Neuronal stem cell (in vitro differentiated cells): Measurements from ENCODE around the gene SLIT3.

Experiments
- DNase-seq: peaks from one replicate; pipeline ENCODE4 v3.0.0-alpha.2; 2013; ENCODE audit warnings: low spot score
- H2AFZ ChIP-seq: one replicate; pipeline ENCODE4 v1.6.1; 2013; ENCODE audit warnings: mild to moderate bottlenecking, low read length, inconsistent platforms
- H2AK5ac ChIP-seq: 2 replicates; pipeline ENCODE4 v1.6.1; 2013; ENCODE audit warnings: low read depth, mild to moderate bottlenecking, inconsistent platforms, low read length, moderate library complexity, mixed read lengths
- H2BK120ac ChIP-seq: 2 replicates; pipeline ENCODE4 v1.6.1; 2013; ENCODE audit warnings: low read depth, mild to moderate bottlenecking, inconsistent platforms, low read length, moderate library complexity, mixed read lengths
- H2BK12ac ChIP-seq: one replicate; pipeline ENCODE4 v1.6.1; 2013; ENCODE audit warnings: low read length, inconsistent platforms
- H2BK15ac ChIP-seq: 2 replicates; pipeline ENCODE4 v1.6.1; 2013; ENCODE audit warnings: mild to moderate bottlenecking, low read length, inconsistent platforms, mixed read lengths
- H2BK5ac ChIP-seq: one replicate; pipeline ENCODE4 v1.6.1; 2013; ENCODE audit warnings: inconsistent platforms, mild to moderate bottlenecking, low read length, moderate library complexity
- H3K14ac ChIP-seq: one replicate; pipeline ENCODE4 v1.6.1; 2013; ENCODE audit warnings: low read length, inconsistent platforms
- H3K18ac ChIP-seq: 2 replicates; pipeline ENCODE4 v1.6.1; 2013; ENCODE audit warnings: low read length, inconsistent platforms
- H3K23ac ChIP-seq: 2 replicates; pipeline ENCODE4 v1.6.1; 2013; ENCODE audit warnings: low read depth, mild to moderate bottlenecking, mixed read lengths, low read length, inconsistent platforms; ENCODE audit not compliant: poor library complexity
- H3K27ac ChIP-seq: replicated peaks from 3 replicates; pipeline ENCODE4 v1.5.1; 2013; ENCODE audit warnings: low read length, inconsistent platforms
- H3K27me3 ChIP-seq, 3 experiments: 2 replicates each; pipeline ENCODE4 v1.6.1; 2013; ENCODE audit warnings: low read length in 3 of 3, mild to moderate bottlenecking in 2 of 3, inconsistent platforms in 1 of 3, low read depth in 1 of 3, mixed read lengths in 1 of 3, moderate library complexity in 1 of 3; ENCODE audit not compliant: control insufficient read depth in 3 of 3, insufficient read depth in 3 of 3
- H3K36me3 ChIP-seq, 2 donors: replicated peaks in 1 of 2; 2 replicates each; pipeline ENCODE4 v1.6.1; 2013; ENCODE audit warnings: low read length in 2 of 2; ENCODE audit not compliant: control insufficient read depth in 2 of 2, insufficient read depth in 2 of 2
- H3K4ac ChIP-seq: 2 replicates; pipeline ENCODE4 v1.6.1; 2013; ENCODE audit warnings: inconsistent platforms, mild to moderate bottlenecking, low read length, moderate library complexity
- H3K4me1 ChIP-seq, 2 donors: 1 replicate in 1 of 2; 2 replicates in 1 of 2; pipeline ENCODE4 v1.6.1; 2013; ENCODE audit warnings: low read length in 2 of 2, low read depth in 1 of 2; ENCODE audit not compliant: control insufficient read depth in 2 of 2, insufficient read depth in 1 of 2
- H3K4me2 ChIP-seq: one replicate; pipeline ENCODE4 v1.6.1; 2013; ENCODE audit warnings: mild to moderate bottlenecking, low read length, inconsistent platforms; ENCODE audit not compliant: insufficient read depth, poor library complexity, severe bottlenecking
- H3K4me3 ChIP-seq, 2 donors: 2 replicates each; pipeline ENCODE4 v1.5.1; 2013; ENCODE audit warnings: low read length in 2 of 2, mild to moderate bottlenecking in 2 of 2, inconsistent platforms in 1 of 2, moderate library complexity in 1 of 2
- H3K79me1 ChIP-seq: one replicate; pipeline ENCODE4 v1.6.1; 2013; ENCODE audit warnings: low read depth, mild to moderate bottlenecking, inconsistent platforms, low read length, moderate library complexity
- H3K9ac ChIP-seq: one replicate; pipeline ENCODE4 v1.6.1; 2013; ENCODE audit warnings: mild to moderate bottlenecking, low read depth, low read length, inconsistent platforms; ENCODE audit not compliant: poor library complexity
- H3K9me3 ChIP-seq, 2 donors: replicated peaks in 1 of 2; 2 replicates each; pipeline versions ENCODE3 to v1.6.1; 2013; ENCODE audit warnings: low read length in 2 of 2, mild to moderate bottlenecking in 2 of 2, inconsistent platforms in 1 of 2, low read depth in 1 of 2, mixed read lengths in 1 of 2, moderate library complexity in 1 of 2; ENCODE audit not compliant: control insufficient read depth in 2 of 2, insufficient read depth in 1 of 2
- H4K8ac ChIP-seq: one replicate; pipeline ENCODE4 v1.6.1; 2013; ENCODE audit warnings: low read depth, mild to moderate bottlenecking, inconsistent platforms, low read length, moderate library complexity
- H4K91ac ChIP-seq: one replicate; pipeline ENCODE4 v1.6.1; 2013; ENCODE audit warnings: low read length, low read depth, mild to moderate bottlenecking, inconsistent platforms; ENCODE audit not compliant: poor library complexity
- WGBS, 2 donors: extraction: QIAGEN DNeasy Blood & Tissue Kit; methylation state at CpG; one replicate each; pipeline ENCODE4 v1.1.7; 2013; ENCODE audit warnings: missing lambda C conversion rate in 2 of 2, mixed read lengths in 1 of 2; ENCODE audit not compliant: insufficient read length in 2 of 2, insufficient replicate concordance in 1 of 2; ENCODE audit errors: extremely low coverage in 2 of 2; 5-methylcytosine and 5-hydroxymethylcytosine counted together

SLIT3 gene

GRCh38 chr5:169304175-169304574 is 3.2 kb upstream of the SLIT3 start:
- no peak overlapping the region for H2BK120ac ChIP-seq
- H3K4me3 ChIP-seq, result no peak overlapping the region
- H2BK12ac ChIP-seq, result no peak overlapping the region
- no peak overlapping the region for H3K9ac ChIP-seq
- H2BK5ac ChIP-seq, result no peak overlapping the region
- H2AFZ ChIP-seq, result no peak overlapping the region
- no peak overlapping the region for H4K8ac ChIP-seq
- no peak overlapping the region for H4K91ac ChIP-seq
- H2BK15ac ChIP-seq, result no peak overlapping the region
- no peak overlapping the region for H3K27ac ChIP-seq
- H3K4me1 ChIP-seq, result peaks cover 0 to 6% of the 10 kb centered on the region in 2 donors
- H3K9me3 ChIP-seq, result no peaks in the 10 kb centered on the region
- H3K18ac ChIP-seq, result no peak overlapping the region
- H3K36me3 ChIP-seq, result no peaks in the 10 kb centered on the region
- no peaks in the 10 kb centered on the region for H3K79me1 ChIP-seq
- peaks cover 3 to 37% (median 27%) of the 10 kb centered on the region in 3 experiments for H3K27me3 ChIP-seq
- no peak overlapping the region for H3K14ac ChIP-seq
- DNase-seq, result no peak
- H3K4ac ChIP-seq, result no peak overlapping the region
- H3K23ac ChIP-seq, result no peak overlapping the region
- H3K4me2 ChIP-seq, result no peak overlapping the region
- WGBS, 2 donors, result no CpG with 5 or more reads among the region's 1 CpG
- no peak overlapping the region for H2AK5ac ChIP-seq

- peaks cover 3 to 48% (median 36%) of the 10 kb centered on the region in 3 experiments for H3K27me3 ChIP-seq
- H2BK120ac ChIP-seq, result no peak overlapping the region
- no peaks in the 10 kb centered on the region for H3K36me3 ChIP-seq
- no peak overlapping the region for H3K27ac ChIP-seq
- no peak overlapping the region for H3K4me3 ChIP-seq
- no peak overlapping the region for H3K9ac ChIP-seq
- H2BK12ac ChIP-seq, result no peak overlapping the region
- H3K4me2 ChIP-seq, result no peak overlapping the region
- H3K4me1 ChIP-seq, result peaks cover 0 to 6% of the 10 kb centered on the region in 2 donors
- H2AFZ ChIP-seq, result no peak overlapping the region
- H3K23ac ChIP-seq, result no peak overlapping the region
- no peaks in the 10 kb centered on the region for H3K79me1 ChIP-seq
- no peak overlapping the region for H3K14ac ChIP-seq
- no peak overlapping the region for H2BK15ac ChIP-seq
- no peak overlapping the region for H2BK5ac ChIP-seq
- no peak for DNase-seq
- no peak overlapping the region for H3K4ac ChIP-seq
- H4K8ac ChIP-seq, result no peak overlapping the region
- no peak overlapping the region for H4K91ac ChIP-seq
- H2AK5ac ChIP-seq, result no peak overlapping the region
- no peak overlapping the region for H3K18ac ChIP-seq
- H3K9me3 ChIP-seq, result no peaks in the 10 kb centered on the region
Measured at GRCh38 chr5:169303119-169303515, 2.2 kb upstream of the SLIT3 start.

GRCh38 chr5:169302491-169303118 is 1.7 kb upstream of the SLIT3 start:
- no peaks in the 10 kb centered on the region for H3K36me3 ChIP-seq
- peak; percentile 76 for DNase-seq
- peaks cover 0 to 6% of the 10 kb centered on the region in 2 donors for H3K4me1 ChIP-seq
- no peak overlapping the region for H2BK12ac ChIP-seq
- H3K23ac ChIP-seq, result no peak overlapping the region
- WGBS, 2 donors, result no CpG with 5 or more reads among the region's 17 CpGs
- H3K14ac ChIP-seq, result no peak overlapping the region
- H2AK5ac ChIP-seq, result no peak overlapping the region
- H3K9me3 ChIP-seq, result no peaks in the 10 kb centered on the region
- H3K4me3 ChIP-seq, result no peak overlapping the region
- H3K79me1 ChIP-seq, result no peaks in the 10 kb centered on the region
- H3K9ac ChIP-seq, result no peak overlapping the region
- no peak overlapping the region for H4K8ac ChIP-seq
- no peak overlapping the region for H3K4me2 ChIP-seq
- no peak overlapping the region for H3K18ac ChIP-seq
- H2BK120ac ChIP-seq, result no peak overlapping the region
- peak overlapping the region; percentile 53 for H2AFZ ChIP-seq
- H3K4ac ChIP-seq, result no peak overlapping the region
- H3K27ac ChIP-seq, result no peak overlapping the region
- H3K27me3 ChIP-seq, result peaks cover 3 to 51% (median 39%) of the 10 kb centered on the region in 3 experiments
- H4K91ac ChIP-seq, result no peak overlapping the region
- no peak overlapping the region for H2BK5ac ChIP-seq
- H2BK15ac ChIP-seq, result no peak overlapping the region

- Histone ChIP-seq H4K91ac (no peak overlapping the region), H3K23ac (no peak overlapping the region), H3K9ac (no peak overlapping the region), H3K36me3 (no peaks in the 10 kb centered on the region), H3K9me3 (no peaks in the 10 kb centered on the region), H3K18ac (no peak overlapping the region), H2BK15ac (no peak overlapping the region), H3K27me3 (peaks cover 3 to 51% (median 39%) of the 10 kb centered on the region in 3 experiments), H3K4me1 (peaks cover 0 to 6% of the 10 kb centered on the region in 2 donors), H2BK12ac (no peak overlapping the region), H2AFZ (no peak overlapping the region), H3K4me3 (no peak overlapping the region), H2BK5ac (no peak overlapping the region), H2AK5ac (no peak overlapping the region), H3K4ac (no peak overlapping the region), H2BK120ac (no peak overlapping the region), H3K27ac (no peak overlapping the region), H3K79me1 (no peaks in the 10 kb centered on the region), H4K8ac (no peak overlapping the region), H3K4me2 (no peak overlapping the region), H3K14ac (no peak overlapping the region)
- no peak for DNase-seq
- WGBS, 2 donors, result no CpG with 5 or more reads among the region's 12 CpGs
Measured at GRCh38 chr5:169301986-169302385, 1.0 kb upstream of the SLIT3 start.
